GM12878 (cell line): ENCODE results near the gene WDFY4. TPM values are rescaled to one million over a fixed set of nuclear protein-coding genes. Genes with fewer than 3 reads are reported as not detected.

Experiments
- ATAC-seq: fragments of 200-7000 bp; cut with Tn5 transposase; 3 replicates; pipeline ENCODE4 v1.9.1; 2020; ENCODE audit warnings: mild to moderate bottlenecking, moderate library complexity
- BruUV-seq: library from RNA; stranded (reverse); fragments of 400-500 nt; replicated peaks from 2 replicates; lab custom pipeline; 2021; lab: Mats Ljungman, UMichigan
- CTCF ChIA-PET: fragments of 300-600 bp; sonication (Branson Sonifier 250); formaldehyde crosslinking; extraction: SDS; loops from one replicate; lab custom pipeline; 2021; ENCODE audit warnings: inconsistent platforms; lab: Yijun Ruan, JAX
- POLR2A ChIA-PET: fragments of 350-600 bp; formaldehyde crosslinking; extraction: SDS; loops from one replicate; lab custom pipeline; 2021; ENCODE audit warnings: inconsistent platforms; lab: Charles Lee
- RAD21 ChIA-PET: fragments of 300-600 bp; sonication (Branson Sonifier 250); formaldehyde crosslinking; loops from one replicate; lab custom pipeline; 2023; ENCODE audit warnings: antibody characterized with exemption; ENCODE audit not compliant: unreplicated experiment; lab: Charles Lee
- SMC1A ChIA-PET: fragments of 300-600 bp; sonication (Branson Sonifier 250); formaldehyde crosslinking; loops from one replicate; lab custom pipeline; 2023; ENCODE audit not compliant: unreplicated experiment, uncharacterized antibody; lab: Charles Lee
- DNase-seq: peaks from one replicate; pipeline ENCODE4 v3.0.0-alpha.2; 2011; ENCODE audit warnings: low read depth, low spot score
- FAIRE-seq: peaks from 3 replicates; lab custom pipeline; 2011; peaks lifted over from hg19 to GRCh38; lab: Jason Lieb, UNC
- H2AFZ ChIP-seq: 2 replicates; pipeline ENCODE4 v1.6.0; 2011; ENCODE audit warnings: low read depth, low read length, control low read depth; ENCODE audit not compliant: control insufficient read depth
- H3K27ac ChIP-seq: 2 replicates; pipeline ENCODE4 v1.5.1; 2011; ENCODE audit warnings: control low read depth; ENCODE audit not compliant: control insufficient read depth, insufficient read depth
- H3K27me3 ChIP-seq, 2 experiments: replicated peaks in 1 of 2; 2 replicates each; pipeline versions ENCODE4 v1.6.0 to v1.6.1; 2011; ENCODE audit warnings: low read length in 1 of 2; ENCODE audit not compliant: control insufficient read depth in 2 of 2, insufficient read depth in 2 of 2
- H3K36me3 ChIP-seq, 2 experiments: 2 replicates each; pipeline ENCODE4 v1.5.1; 2011; ENCODE audit warnings: low read length in 1 of 2; ENCODE audit not compliant: control insufficient read depth in 2 of 2, insufficient read depth in 2 of 2
- H3K4me1 ChIP-seq: 2 replicates; pipeline ENCODE4 v1.6.1; 2011; ENCODE audit warnings: mild to moderate bottlenecking, low read length, moderate library complexity, mixed read lengths; ENCODE audit not compliant: control insufficient read depth, insufficient read depth
- H3K4me2 ChIP-seq: 2 replicates; pipeline ENCODE4 v1.6.0; 2011; ENCODE audit warnings: control low read depth; ENCODE audit not compliant: control insufficient read depth, insufficient read depth
- H3K4me3 ChIP-seq: fragments of 200-600 bp; sonication (generic); 2 replicates; pipeline ENCODE4 v1.5.1; 2016
- H3K79me2 ChIP-seq: 2 replicates; pipeline ENCODE4 v1.6.0; 2011; ENCODE audit warnings: low read length; ENCODE audit not compliant: control insufficient read depth, insufficient read depth
- H3K9ac ChIP-seq: 2 replicates; pipeline ENCODE4 v1.8.0; 2011; ENCODE audit warnings: low read length, control low read depth, mixed read lengths; ENCODE audit not compliant: control insufficient read depth, insufficient read depth
- H3K9me3 ChIP-seq: replicated peaks from 3 replicates; pipeline ENCODE4 v1.5.1; 2011; ENCODE audit warnings: mild to moderate bottlenecking, low read length; ENCODE audit not compliant: control insufficient read depth, insufficient read depth
- H4K20me1 ChIP-seq: 2 replicates; pipeline ENCODE4 v1.6.0; 2011; ENCODE audit not compliant: control insufficient read depth, insufficient read depth
- ASH2L ChIP-seq: fragments of 300-600, 200-600 bp; sonication (generic); IDR thresholded peaks from 2 replicates; pipeline ENCODE4 v1.6.1; 2017; ENCODE audit warnings: low read depth, mild to moderate bottlenecking, borderline replicate concordance
- BRCA1 ChIP-seq: IDR thresholded peaks from 2 replicates; pipeline ENCODE4 v1.6.1; 2011; ENCODE audit warnings: low read depth, low read length, improper control_type of control experiment
- CHD2 ChIP-seq: IDR thresholded peaks from 2 replicates; pipeline ENCODE4 v1.6.1; 2011; ENCODE audit warnings: low read depth, low read length, improper control_type of control experiment, borderline replicate concordance
- HSF1 ChIP-seq: fragments of 150-350 bp; IDR thresholded peaks from 2 replicates; pipeline ENCODE4 v1.6.1; 2014; ENCODE audit warnings: mild to moderate bottlenecking, low read depth, low read length
- REST ChIP-seq: IDR thresholded peaks from 2 replicates; pipeline ENCODE4 v1.6.1; 2012; ENCODE audit warnings: mild to moderate bottlenecking, low read depth, low read length
- RFX5 ChIP-seq: IDR thresholded peaks from 2 replicates; pipeline ENCODE4 v1.6.1; 2011; ENCODE audit warnings: low read depth, low read length, improper control_type of control experiment
- STAT1 ChIP-seq: fragments of 450-650 bp; conservative IDR thresholded peaks from 2 replicates; pipeline ENCODE4 v1.6.1; 2014; ENCODE audit warnings: antibody characterized with exemption, mild to moderate bottlenecking
- USF1 ChIP-seq: IDR thresholded peaks from 2 replicates; pipeline ENCODE4 v1.6.1; 2011; ENCODE audit warnings: borderline replicate concordance, low read depth, mild to moderate bottlenecking, moderate library complexity, mixed read lengths, low read length; ENCODE audit not compliant: insufficient read depth; ENCODE audit errors: extremely low read length
- ZNF207 ChIP-seq: fragments of 450-650 bp; IDR thresholded peaks from 2 replicates; pipeline ENCODE4 v1.6.1; 2014; ENCODE audit warnings: antibody characterized with exemption, mild to moderate bottlenecking, borderline replicate concordance
- WGBS: methylation state at CpG from one replicate; pipeline ENCODE4 v1.1.6; 2016; ENCODE audit warnings: low lambda C conversion rate; ENCODE audit not compliant: insufficient replicate concordance, insufficient coverage; ENCODE audit errors: missing lambda C conversion rate; 5-methylcytosine and 5-hydroxymethylcytosine counted together
- in situ Hi-C: fragments of 300-500 bp; cut with MboI; formaldehyde crosslinking; loops from 9 replicates; pipeline ENCODE4 v1.14.3; 2018; ENCODE audit warnings: mixed read lengths
- intact Hi-C: fragments of 100-400 bp; cut with micrococcal nuclease; formaldehyde crosslinking; loops from one replicate; pipeline ENCODE4 v1.14.2; 2022; ENCODE audit not compliant: unreplicated experiment
- polyA plus RNA-seq, 11 experiments: library from polyadenylated mRNA; depleted of rRNA in 4 of 11; unstranded in 6 of 11; stranded (reverse) in 5 of 11; fragments of >200 nt; fragmentation: Nextera tagmentation in 4 of 11; fragmentation: Illumina TruSeq in 1 of 11; extraction: Ambion mirVana in 4 of 11; extraction: Trizol in 1 of 11; gene quantifications; 1 replicate in 1 of 11; 2 replicates in 10 of 11; pipeline versions ENCODE4 v1.2.1 to v1.2.3, GENCODE V29; 2011 to 2016; ENCODE audit warnings: inconsistent platforms in 2 of 11, missing spikeins in 2 of 11, low read depth in 1 of 11
- total RNA-seq, 4 experiments: library from RNA; depleted of rRNA in 3 of 4; stranded (reverse); fragments of >200 nt in 3 of 4; fragmentation: Illumina TruSeq in 1 of 4; extraction: Trizol in 1 of 4; gene quantifications; 2 replicates each; pipeline versions ENCODE4 v1.2.1 to v1.2.3, GENCODE V29; 2013 to 2021
- TF ChIP-seq, protein P1 (sequence below): IDR thresholded peaks from 2 replicates; pipeline ENCODE4 v1.6.1; 2012; ENCODE audit warnings: low read depth, low read length, improper control_type of control experiment
- TF ChIP-seq, protein P2 (sequence below): fragments of 450-650 bp; IDR thresholded peaks from 2 replicates; pipeline ENCODE4 v1.6.1; 2017; ENCODE audit warnings: mild to moderate bottlenecking, moderate library complexity

Gene WDFY4
- total and polyA plus RNA-seq, 10 of the 15 experiments (the other 5 are each of a cell fraction or from before 2014, with no cell fraction given) = 13.5 to 132 (median 47.3) TPM

- no peak for DNase-seq
- in situ Hi-C loops = no loop called here
- ChIA-PET RAD21 (interaction anchor here (1.6 to 15.3 kb wide), 7 partner anchors 19 to 293 kb away, joined by 4 to 383 read pairs (median 33); partner anchors contain the start of gene ARHGAP22), POLR2A (no interaction called here), SMC1A (interaction anchor here (0.6 to 15.1 kb wide), 7 partner anchors 20 to 290 kb away, joined by 3 to 298 read pairs (median 50); partner anchors contain the start of gene ARHGAP22), CTCF (interaction anchor here (0.7 to 13.6 kb wide), 7 partner anchors 14 to 290 kb away, joined by 3 to 664 read pairs (median 89); partner anchors contain the start of gene ARHGAP22)
- no peak overlapping the region for H2AFZ ChIP-seq
- intact Hi-C loops = no loop called here
- no peaks in the 10 kb centered on the region for H3K36me3 ChIP-seq
- no peak overlapping the region for H3K9ac ChIP-seq
- H3K79me2 ChIP-seq = peaks cover 2% of the 10 kb centered on the region
- BruUV-seq = no TSS peak
- no peaks in the 10 kb centered on the region for H4K20me1 ChIP-seq
- no peak overlapping the region for H3K4me2 ChIP-seq
- ATAC-seq = no peak
- H3K27me3 ChIP-seq = no peaks in the 10 kb centered on the region
- H3K9me3 ChIP-seq = no peaks in the 10 kb centered on the region
- H3K4me1 ChIP-seq = peaks cover 11% of the 10 kb centered on the region
- no peak for FAIRE-seq
- 76% methylated on average over 4 of the region's 4 CpGs for WGBS
- no peak overlapping the region for H3K4me3 ChIP-seq
- H3K27ac ChIP-seq = no peak overlapping the region
- TF ChIP-seq, protein P1, sequence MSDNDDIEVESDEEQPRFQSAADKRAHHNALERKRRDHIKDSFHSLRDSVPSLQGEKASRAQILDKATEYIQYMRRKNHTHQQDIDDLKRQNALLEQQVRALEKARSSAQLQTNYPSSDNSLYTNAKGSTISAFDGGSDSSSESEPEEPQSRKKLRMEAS = no peak
- TF ChIP-seq CHD2 = no peak
- no peak for TF ChIP-seq RFX5
- TF ChIP-seq REST = no peak
- TF ChIP-seq HSF1 = no peak
- TF ChIP-seq BRCA1 = no peak
- TF ChIP-seq ZNF207 = no peak
- TF ChIP-seq ASH2L = no peak
- TF ChIP-seq, protein P2, sequence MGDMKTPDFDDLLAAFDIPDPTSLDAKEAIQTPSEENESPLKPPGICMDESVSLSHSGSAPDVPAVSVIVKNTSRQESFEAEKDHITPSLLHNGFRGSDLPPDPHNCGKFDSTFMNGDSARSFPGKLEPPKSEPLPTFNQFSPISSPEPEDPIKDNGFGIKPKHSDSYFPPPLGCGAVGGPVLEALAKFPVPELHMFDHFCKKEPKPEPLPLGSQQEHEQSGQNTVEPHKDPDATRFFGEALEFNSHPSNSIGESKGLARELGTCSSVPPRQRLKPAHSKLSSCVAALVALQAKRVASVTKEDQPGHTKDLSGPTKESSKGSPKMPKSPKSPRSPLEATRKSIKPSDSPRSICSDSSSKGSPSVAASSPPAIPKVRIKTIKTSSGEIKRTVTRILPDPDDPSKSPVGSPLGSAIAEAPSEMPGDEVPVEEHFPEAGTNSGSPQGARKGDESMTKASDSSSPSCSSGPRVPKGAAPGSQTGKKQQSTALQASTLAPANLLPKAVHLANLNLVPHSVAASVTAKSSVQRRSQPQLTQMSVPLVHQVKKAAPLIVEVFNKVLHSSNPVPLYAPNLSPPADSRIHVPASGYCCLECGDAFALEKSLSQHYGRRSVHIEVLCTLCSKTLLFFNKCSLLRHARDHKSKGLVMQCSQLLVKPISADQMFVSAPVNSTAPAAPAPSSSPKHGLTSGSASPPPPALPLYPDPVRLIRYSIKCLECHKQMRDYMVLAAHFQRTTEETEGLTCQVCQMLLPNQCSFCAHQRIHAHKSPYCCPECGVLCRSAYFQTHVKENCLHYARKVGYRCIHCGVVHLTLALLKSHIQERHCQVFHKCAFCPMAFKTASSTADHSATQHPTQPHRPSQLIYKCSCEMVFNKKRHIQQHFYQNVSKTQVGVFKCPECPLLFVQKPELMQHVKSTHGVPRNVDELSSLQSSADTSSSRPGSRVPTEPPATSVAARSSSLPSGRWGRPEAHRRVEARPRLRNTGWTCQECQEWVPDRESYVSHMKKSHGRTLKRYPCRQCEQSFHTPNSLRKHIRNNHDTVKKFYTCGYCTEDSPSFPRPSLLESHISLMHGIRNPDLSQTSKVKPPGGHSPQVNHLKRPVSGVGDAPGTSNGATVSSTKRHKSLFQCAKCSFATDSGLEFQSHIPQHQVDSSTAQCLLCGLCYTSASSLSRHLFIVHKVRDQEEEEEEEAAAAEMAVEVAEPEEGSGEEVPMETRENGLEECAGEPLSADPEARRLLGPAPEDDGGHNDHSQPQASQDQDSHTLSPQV = no peak
- TF ChIP-seq STAT1 = no peak
- TF ChIP-seq USF1 = no peak
Measured at GRCh38 chr10:48653944-48654698, 30.6 kb upstream of the WDFY4 start.
